HG03064 (cell line): ENCODE measurements around the gene GPR153.
"Not testable (repeated sequence)": the region's sequence is repeated elsewhere in the genome, so short reads cannot be mapped to it uniquely, and the experiment has no call there.

Source experiments
- ATAC-seq: cut with Tn5 transposase; IDR thresholded peaks from one replicate; pipeline ENCODE4 v1.9.1; 2021; ENCODE audit warnings: low read depth; ENCODE audit not compliant: unreplicated experiment

The GPR153 gene

DNA sequence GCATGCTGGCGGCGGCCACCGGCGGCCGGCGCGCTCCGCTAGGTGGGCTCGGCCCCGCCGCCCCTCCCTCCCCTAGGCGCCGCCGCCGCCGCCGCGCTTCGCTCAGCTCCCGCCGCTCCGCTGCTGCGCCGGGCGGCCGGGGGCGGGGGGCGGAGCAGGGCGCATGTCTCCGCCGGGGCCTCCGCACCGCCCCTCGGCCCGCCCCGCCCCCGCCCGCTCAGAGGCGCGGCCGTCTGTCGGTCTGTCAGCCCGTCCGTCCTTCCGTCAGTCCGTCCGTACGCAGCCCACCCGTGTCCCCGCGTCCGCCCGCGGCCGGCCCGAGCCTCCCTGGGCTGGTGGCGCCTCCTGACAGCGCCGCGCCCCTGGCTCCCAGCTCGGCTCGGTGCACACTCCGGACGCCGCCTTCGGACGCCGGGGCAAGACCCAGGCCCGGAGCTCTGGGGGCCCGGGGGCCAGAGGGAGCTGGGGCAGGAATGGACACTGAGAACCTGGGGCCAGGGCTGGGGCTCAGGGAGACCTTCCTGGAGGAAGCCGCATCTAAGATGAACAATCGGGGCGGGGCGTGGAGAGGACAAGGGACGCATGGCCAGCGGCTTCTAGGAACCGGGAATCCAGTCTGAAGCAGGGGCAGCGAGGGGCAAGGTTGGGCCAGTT, at the start of gene GPR153:
Gene GPR153 (minus strand): TSS at position 138 of the 654 bp plus-strand sequence. CDS start 6,193 bp downstream, outside the sequence.
- no peak for ATAC-seq

DNA sequence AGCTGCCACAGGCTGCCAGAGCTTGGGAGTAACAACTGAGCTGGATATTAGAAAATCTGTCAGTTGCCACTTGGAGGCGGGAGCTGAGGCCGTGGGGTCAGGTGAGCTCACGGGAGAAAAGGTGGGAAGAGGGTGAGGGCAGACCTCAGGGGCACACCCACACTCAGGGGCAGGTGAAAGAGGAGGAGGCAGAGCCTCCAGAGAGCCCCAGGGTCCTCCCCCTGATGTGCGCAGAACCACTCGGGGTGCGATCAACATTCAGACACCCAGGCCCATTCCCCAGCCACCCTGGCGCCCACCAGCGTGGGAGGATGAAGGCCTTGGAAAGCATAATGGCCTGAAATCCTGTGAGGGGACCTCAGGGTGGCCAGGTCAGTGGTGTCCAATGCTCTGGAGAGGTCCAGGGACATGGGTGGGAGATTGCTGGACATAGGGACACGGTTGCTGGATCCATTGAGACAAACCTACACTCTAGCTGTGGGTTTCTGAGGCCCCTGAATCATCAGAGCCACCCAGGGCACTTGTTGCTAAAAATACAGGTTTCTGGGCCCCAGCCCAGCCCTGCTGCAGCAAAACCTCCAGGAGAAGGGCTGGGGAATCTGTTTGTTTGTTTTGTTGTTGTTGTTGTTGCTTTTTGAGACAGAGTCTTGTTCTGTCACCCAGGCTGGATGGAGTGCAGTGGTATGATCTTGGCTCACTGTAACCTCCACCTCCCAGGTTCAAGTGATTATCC, 49.4 kb upstream of the GPR153 start:
- no peak for ATAC-seq

DNA sequence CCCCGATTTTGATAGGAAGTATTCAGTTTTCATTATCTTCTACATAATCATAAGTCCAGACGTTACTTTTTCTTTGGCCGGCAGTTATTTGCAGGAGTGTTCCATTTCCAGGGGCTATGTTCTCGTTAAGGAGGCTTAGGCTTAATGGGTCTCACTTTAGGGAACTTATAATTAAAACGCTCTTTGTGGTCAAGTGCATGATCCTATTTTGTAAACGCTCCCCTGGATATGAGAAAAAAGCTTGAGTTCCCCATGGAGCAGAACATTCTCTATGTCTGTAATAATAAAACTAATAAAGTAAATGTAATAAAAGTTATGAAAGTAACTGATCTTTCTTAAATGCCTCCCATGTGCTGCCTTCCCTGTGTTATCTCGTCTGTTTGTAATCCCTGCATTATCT, 48.7 kb upstream of the GPR153 start:
- no peak for ATAC-seq

DNA sequence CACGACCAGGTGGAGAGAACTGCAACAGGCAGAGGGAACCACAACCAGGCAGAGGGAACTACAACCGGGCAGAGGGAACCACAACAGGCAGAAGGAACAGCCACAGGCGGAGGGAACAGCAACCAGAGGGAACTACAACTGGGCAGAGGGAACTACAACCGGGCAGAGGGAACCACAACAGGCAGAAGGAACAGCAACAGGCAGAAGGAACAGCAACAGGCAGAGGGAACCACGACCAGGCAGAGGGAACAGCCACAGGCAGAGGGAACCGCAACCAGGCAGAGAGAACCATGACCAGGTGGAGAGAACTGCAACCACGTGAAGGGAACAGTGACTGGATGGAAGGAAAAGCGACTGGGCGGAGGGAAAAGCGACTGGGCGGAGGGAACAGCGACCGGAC, 47.6 kb upstream of the GPR153 start:
- ATAC-seq, result no peak

DNA sequence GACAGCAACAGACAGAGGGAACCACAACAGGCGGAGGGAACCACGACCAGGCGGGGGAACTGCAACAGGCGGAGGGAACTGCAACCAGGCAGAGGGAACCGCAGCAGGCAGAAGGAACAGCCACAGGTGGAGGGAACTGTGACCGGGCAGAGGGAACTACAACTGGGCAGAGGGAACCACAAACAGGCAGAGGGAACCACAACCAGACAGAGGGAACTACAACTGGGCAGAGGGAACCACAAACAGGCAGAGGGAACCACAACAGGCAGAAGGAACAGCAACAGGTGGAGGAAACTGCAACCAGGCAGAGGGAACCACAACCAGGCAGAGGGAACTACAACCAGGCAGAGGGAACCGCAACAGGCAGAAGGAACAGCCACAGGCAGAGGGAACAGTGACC, 46.8 kb upstream of the GPR153 start:
- ATAC-seq, result not testable (repeated sequence)

DNA sequence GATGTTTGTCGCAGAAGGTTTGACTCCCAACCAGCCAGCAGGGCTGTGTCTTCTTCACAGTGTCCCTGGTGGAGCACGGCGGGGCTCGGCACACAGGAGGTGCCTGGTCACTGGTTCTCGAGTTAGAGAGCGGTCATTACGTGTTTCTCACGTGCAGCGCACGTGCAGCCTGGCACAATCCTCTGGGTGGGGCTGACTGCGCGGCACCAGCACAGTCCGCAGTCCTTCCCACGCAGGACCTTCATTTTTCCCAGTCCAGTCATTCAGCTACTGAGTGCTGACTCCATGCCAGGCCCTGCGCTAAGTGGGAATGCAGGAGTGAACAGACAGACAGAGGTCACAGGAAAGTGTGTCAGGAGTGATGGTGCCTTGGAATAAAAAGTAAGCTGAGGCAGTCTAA, 46.2 kb upstream of the GPR153 start:
- ATAC-seq, result no peak

DNA sequence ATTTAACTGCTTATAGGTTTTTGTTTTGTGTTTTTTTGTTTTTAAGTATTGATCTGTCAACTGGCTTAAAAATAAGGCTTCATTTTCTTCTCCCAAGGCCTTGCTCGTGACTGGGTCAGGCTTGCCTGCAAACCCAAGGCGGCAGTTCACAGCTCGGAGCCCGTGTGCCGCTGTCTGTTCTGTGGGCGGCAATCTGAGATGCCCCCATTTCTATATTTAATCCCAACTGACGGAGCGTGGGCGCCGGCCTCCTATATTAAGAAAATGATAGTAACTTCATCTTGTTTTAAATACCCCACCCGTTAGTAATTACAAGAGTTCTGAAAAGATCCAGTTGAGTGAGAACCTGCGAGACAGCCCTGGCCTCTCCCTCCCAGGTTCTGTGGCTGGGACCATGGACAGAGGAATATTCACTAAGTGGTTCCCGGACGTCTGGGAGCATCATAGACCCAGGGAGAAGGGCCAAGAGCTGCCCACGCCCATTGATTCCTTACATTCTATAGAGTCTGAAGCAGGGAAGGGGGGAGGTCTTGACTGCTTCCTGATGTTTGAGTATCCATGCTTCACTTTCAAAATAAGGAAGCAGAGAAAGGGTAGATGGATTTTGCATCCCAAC, 42.6 kb upstream of the GPR153 start:
- no peak for ATAC-seq

DNA sequence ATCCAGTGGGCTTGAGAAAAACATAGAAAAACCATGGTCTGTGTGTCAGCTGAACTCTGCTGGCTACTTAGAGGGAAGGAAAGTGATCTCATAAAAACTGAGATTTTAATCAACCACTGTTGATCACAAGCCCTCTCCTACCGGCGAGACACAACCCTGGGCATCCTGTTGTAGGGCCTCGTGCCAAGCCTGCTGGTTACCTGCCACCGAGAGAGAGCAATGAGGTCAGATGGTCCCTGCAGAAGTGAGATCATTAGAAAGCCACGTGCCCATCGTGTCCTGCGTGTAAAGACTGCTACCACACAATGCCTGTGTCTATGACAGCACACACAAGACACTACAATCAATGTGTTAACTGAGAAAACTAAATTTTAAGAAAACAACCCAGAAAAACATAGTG, 41.7 kb upstream of the GPR153 start:
- no peak for ATAC-seq

DNA sequence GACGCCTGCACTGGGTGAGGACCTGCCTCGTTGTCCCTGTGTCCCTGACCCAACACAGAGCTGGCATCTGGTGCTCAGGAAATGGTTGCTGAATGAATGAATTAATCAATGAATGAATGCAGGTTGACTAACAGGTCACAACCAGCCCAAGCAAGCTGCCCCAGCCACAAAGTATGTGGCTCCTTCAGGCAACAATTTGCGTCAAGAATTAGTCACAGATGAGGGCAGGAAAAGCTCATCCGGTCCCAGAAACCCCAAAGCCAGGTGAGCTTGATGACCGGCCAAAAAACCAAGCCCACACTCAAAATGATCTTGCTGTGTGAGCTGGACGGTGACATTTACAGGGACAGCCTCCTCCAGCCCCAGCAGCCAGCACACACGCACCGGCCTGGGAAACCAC, 40.6 kb upstream of the GPR153 start:
- no peak for ATAC-seq

DNA sequence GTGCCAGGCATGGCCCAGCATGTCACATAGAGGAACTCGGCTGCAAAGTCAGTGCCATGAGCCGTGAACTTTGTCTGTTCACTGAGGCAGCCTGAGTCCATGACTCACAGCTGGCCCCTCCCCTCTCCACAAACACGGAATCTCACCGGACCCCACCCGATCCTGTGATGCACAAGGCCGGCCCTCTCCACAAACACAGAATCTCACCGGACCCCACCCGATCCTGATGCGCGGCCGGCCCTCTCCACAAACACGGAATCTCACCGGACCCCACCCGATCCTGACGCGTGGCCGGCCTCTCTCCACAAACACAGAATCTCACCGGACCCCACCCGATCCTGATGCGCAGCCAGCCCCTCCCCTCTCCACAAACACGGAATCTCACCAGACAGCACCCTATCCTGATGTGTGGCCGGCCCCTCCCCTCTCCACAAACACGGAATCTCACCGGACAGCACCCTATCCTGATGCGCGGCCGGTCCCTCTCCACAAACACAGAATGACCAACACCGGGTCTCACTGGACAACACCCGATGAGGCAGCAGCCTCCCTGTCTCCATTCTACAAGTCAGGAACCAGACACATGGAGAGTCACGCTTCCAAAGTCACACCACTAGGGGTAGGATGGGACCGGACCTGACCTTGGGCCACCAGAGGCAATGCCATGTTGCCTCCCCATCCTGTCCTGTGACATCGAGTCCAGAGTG, 39.6 kb upstream of the GPR153 start:
- no peak for ATAC-seq

DNA sequence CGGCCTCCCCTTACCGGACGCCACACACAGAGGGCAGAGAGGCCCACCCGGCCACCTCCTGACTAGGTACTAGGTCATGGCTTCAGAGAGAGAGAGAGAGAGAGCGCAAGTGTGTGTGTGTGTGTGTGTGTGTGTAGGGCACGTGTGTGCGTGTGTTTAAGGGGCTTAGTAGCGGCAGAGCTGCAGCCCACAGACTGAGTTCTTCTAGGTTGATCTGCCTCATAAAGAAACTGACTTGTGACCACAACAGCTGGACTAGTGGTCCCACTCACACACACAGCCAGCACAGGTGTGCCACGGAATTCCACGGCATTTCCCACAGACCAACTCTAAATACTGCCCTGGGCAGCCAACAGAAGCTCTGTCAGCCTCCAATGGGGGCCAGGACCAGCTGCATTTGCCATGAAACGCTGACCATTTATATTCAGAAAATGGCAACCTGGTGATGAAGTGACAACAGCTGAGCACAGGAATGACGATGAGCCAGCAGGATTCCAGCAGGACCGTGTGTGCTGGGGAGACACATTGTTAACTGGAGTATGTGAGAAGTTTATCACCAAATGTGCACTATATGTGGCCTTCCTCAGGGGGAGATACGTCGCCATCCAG, 38.8 kb upstream of the GPR153 start:
- ATAC-seq, result no peak

DNA sequence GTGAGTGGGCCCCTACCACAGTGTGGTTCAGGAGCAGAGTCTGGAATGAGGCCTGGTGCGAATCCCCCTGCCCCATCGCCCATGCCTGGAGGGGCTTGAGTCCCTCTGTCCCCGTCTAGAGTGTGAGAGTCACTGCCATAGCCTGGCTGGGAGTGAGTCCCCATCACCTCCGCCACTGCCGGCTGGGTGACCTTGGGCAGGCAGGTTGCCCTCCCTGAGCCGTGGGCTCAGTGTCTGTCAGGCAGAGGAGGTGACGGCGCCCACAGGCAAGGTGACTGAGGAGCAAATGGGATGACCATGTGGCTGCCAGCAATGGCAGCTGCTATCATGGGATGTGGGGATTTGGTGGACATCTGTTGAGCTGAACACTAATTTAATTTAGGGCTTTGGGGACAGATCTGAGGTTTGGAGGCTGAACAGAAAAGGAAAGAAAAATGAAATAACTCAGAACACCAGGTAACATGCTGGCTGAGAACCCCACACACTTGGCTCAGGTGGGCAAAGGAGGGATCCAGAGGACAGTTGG, 38.1 kb upstream of the GPR153 start:
- ATAC-seq, result no peak

DNA sequence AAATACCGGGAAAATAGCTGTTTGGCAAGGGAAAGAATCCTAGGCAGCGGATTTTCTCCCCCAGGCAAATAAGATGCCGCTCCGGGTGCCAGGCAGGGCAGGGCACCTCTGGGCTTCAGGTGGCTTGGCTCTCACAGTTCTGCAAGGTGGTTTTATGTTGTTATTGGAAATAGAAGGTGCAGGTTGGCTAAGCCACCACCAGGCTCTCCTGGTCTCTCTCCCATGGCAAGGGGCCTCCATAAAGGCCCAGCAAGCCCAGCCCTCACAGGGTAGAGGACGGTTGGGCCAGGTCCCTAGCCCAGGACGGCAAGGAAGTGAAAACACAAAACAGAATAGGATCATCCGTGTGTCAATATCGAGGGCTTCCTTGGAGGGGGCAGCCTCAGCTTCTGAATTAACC, 37.6 kb upstream of the GPR153 start:
- no peak for ATAC-seq

DNA sequence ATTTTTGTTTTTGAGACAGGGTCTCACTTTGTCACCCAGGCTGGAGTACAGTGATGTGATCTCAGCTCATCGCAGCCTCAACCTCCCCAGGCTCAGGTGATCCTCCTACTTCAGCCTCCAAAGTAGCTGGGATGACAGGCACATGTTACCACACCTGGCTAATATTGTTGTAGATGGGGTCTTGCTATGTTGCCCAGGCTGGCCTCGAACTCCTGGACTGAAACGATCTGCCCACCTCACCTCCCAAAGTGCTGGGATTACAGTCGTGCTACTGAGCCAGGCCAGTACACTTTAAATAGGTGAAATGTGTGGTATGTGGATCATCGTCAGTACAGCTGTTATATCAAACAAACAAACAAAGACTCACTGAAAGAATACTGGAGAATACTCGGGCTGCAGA, 35.0 kb upstream of the GPR153 start:
- ATAC-seq, result no peak

DNA sequence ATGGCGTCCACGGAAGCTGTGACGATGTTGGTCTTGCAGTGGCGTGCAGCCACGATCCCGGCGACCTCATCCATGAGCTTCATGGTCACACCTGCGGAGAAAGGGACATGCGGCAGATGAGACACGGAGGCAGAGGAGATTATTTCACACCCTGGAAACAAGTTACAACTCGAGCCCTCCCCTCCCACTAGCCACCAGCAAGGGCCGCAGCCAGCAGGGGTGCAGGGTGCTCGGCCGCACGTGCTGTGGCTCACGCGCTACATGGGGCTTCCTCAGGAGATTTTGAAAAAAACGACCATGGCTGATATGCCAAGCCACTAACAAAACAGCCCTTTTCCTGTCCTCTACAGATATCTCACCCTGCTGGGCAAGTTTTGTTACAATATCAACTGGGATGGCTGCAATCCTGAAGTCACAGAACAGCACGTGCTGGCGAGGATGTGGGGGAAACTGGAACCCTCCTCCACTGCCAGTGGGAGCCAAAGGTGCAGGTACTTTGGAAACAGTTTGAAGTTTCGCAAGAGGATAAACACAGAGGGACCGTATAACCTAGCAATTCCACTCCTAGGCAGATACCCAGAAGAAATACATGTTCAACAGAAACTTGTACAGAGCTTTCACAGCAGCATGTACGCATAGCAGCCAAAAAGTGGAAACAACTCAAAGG, 34.1 kb upstream of the GPR153 start:
- no peak for ATAC-seq

DNA sequence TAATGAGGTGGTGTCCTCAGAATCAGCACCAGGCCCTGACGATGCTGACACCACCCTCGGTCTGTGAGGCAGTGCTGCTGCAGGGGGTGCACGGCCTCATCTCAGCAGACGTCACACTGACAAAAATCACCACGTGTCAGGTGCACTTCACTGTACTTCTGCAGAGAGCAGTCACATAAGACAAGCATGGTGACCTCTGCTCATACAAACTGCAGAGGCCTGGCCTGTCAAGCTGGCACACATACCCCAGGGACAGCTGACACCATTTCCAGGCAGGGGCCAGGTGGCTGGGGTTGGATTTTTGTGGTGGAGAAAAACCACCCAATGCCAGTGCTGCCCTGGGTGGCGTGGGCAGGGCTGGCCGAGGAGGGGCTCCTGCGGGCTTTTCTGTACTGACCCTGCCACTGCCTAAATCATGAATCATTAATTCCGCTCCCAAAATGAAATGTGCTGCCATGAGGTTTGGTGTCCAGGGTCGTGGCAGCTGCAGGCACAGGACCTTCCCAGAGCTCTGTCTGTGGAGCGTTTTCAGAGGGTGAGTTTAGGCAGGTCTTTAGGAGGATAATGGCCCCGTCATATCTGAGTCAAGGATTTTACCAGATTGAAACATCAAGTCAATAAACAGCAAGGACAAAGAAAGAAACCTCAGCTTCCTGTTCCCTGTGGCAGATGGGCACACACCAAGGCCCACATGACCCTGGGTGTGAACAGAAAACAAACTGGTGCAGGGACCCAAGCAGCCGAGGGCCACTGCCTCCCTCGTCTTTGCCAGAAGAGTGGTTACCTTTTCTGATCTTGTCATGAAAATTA, 33.4 kb upstream of the GPR153 start:
- ATAC-seq, result no peak

DNA sequence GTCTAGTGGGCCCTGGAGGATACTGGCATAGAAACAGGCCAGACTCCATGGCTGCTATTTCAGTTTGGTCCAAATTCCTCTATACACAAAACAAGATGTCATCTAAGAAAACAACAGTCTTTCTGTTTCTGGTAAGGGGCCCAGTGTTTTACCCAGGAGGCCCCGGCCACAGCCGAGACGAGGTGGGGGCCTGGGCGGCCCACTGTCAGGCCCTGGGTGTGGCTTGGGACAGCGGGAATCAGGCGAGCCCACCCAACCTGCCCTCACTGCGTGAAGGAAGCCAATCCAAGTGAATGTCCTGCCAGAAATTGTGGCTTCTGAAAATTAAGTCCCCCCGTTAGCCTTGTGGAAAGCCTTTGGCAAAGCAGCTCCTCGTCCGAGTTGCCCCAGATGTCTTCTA, 31.2 kb upstream of the GPR153 start:
- no peak for ATAC-seq

DNA sequence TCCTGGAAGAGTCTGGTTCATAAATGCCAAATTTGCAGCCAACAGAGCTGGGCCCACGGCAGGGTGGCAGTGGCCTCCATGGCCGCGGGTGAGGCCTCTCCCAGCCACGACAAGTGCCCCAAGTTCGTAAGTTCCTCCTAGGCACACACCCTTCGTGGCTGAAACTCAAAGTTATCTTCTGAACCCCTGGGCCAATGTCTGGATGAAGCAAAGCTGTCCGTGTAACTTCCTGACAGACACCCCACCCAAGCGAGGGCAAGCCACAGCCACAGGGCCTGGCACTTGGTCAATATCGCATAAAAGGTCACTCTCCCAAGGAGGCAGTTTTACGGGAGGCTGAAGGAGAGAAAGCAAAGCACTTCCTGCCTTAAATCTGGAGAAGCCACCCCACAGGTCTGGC, 27.8 kb upstream of the GPR153 start:
- ATAC-seq, result no peak

DNA sequence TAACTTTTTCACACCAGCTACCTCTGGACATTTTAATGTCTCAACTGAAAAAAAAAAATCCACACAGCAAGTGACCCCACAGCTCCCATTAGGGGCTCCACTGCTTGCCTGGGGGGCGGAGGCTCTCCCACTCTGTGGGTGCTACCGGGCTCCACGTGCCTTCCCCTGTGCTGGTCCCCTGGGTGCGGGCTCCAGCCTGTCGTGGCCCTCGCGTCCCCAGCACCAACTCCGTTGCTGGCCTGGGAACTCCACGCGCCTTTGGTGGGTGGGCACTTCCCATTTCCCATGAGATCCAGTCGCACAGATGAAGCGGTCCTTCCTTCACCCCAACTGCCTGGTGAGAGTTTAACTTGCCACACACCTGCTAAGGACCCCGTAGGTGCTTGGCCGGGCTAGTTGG, 27.1 kb upstream of the GPR153 start:
- ATAC-seq, result no peak
